Gastroesophageal sphincter (tissue), 3 donors: Measurements from ENCODE around the gene SLC1A4.

ENCODE experiments used
- CTCF ChIP-seq, 4 experiments: fragments of 200-600 bp in 2 of 4; fragments of 450-650 bp in 2 of 4; sonication (generic) in 1 of 4; IDR thresholded peaks; one replicate each; pipeline ENCODE4 v1.5.1; 2017 to 2019; ENCODE audit warnings: antibody characterized with exemption in 4 of 4, mild to moderate bottlenecking in 2 of 4, moderate library complexity in 2 of 4
- EP300 ChIP-seq: sonication (generic); formaldehyde crosslinking; IDR thresholded peaks from one replicate; pipeline ENCODE4 v1.6.1; 2017; ENCODE audit warnings: antibody characterized with exemption, mild to moderate bottlenecking
- POLR2A ChIP-seq, 2 donors: fragments of 450-650 bp; IDR thresholded peaks; one replicate each; pipeline ENCODE4 v1.6.1; 2017; ENCODE audit warnings: antibody characterized with exemption in 2 of 2, mild to moderate bottlenecking in 2 of 2, moderate library complexity in 1 of 2
- POLR2AphosphoS5 ChIP-seq: sonication (generic); formaldehyde crosslinking; IDR thresholded peaks from one replicate; pipeline ENCODE4 v1.6.1; 2017; ENCODE audit warnings: antibody characterized with exemption

GRCh38 chr2:64990876-64991275, 1.7 kb downstream of the SLC1A4 start:
- no peak for TF ChIP-seq EP300
- TF ChIP-seq POLR2A (IDR thresholded peaks at IDR 0.05), result no peak
- no peak for TF ChIP-seq CTCF (IDR thresholded peaks at IDR 0.05)
- no peak for TF ChIP-seq POLR2AphosphoS5
